HG03460 (cell line): Measurements from ENCODE around the gene LPAR1.
"Not testable (repeated sequence)": the region's sequence is repeated elsewhere in the genome, so short reads cannot be mapped to it uniquely, and the experiment has no call there.

ENCODE experiments used
- ATAC-seq: cut with Tn5 transposase; IDR thresholded peaks from one replicate; pipeline ENCODE4 v1.9.1; 2021; ENCODE audit not compliant: unreplicated experiment

Gene LPAR1

GRCh38 chr9:110880189-110880588, 158.1 kb downstream of the LPAR1 start:
- ATAC-seq: no peak

GRCh38 chr9:110877374-110877773, 160.9 kb downstream of the LPAR1 start:
- no peak for ATAC-seq

GRCh38 chr9:110876929-110877328, 161.3 kb downstream of the LPAR1 start:
- ATAC-seq: no peak

GRCh38 chr9:110874963-110875674, 163.2 kb downstream of the LPAR1 start:
- ATAC-seq: peak; percentile 99

GRCh38 chr9:110872920-110873319, 165.3 kb downstream of the LPAR1 start:
- ATAC-seq: no peak

- no peak for ATAC-seq
Measured at GRCh38 chr9:110871736-110872135, 166.5 kb downstream of the LPAR1 start.

- ATAC-seq: no peak
Measured at GRCh38 chr9:110869931-110870330, 168.3 kb downstream of the LPAR1 start.

- ATAC-seq: no peak
Measured at GRCh38 chr9:110864011-110864410, 174.3 kb downstream of the LPAR1 start.

GRCh38 chr9:110861370-110862110, 176.7 kb downstream of the LPAR1 start:
- not testable (repeated sequence) for ATAC-seq

GRCh38 chr9:110856772-110857171, 181.5 kb downstream of the LPAR1 start:
- ATAC-seq: no peak

GRCh38 chr9:110850401-110851135, 187.7 kb downstream of the LPAR1 start:
- ATAC-seq: no peak

- no peak for ATAC-seq
Measured at GRCh38 chr9:110847671-110848070, 190.6 kb downstream of the LPAR1 start.

GRCh38 chr9:110846215-110846614, 192.1 kb downstream of the LPAR1 start:
- no peak for ATAC-seq

GRCh38 chr9:110844121-110844520, 194.1 kb downstream of the LPAR1 start:
- no peak for ATAC-seq

GRCh38 chr9:110842986-110843385, 195.3 kb downstream of the LPAR1 start:
- ATAC-seq: no peak

- no peak for ATAC-seq
Measured at GRCh38 chr9:110842169-110842568, 196.1 kb downstream of the LPAR1 start.

GRCh38 chr9:110837401-110838005, 200.8 kb downstream of the LPAR1 start:
- ATAC-seq: no peak

- ATAC-seq: no peak
Measured at GRCh38 chr9:110835859-110836271, 202.4 kb downstream of the LPAR1 start.

- no peak for ATAC-seq
Measured at GRCh38 chr9:110835404-110835803, 202.9 kb downstream of the LPAR1 start.

GRCh38 chr9:110832926-110833325, 205.3 kb downstream of the LPAR1 start:
- no peak for ATAC-seq

GRCh38 chr9:110830495-110830894, 207.8 kb downstream of the LPAR1 start:
- ATAC-seq: no peak
